Neural crest cell (in vitro differentiated cells): ENCODE data around the gene RUNX2. TPM values are rescaled to one million over a fixed set of nuclear protein-coding genes. Genes with fewer than 3 reads are reported as not detected.

ENCODE experiments used
- DNase-seq: peaks from one replicate; pipeline ENCODE4 v3.0.0; 2021; ENCODE audit warnings: low read depth, mixed read lengths, low spot score
- H3K27ac Mint-ChIP-seq: one replicate; pipeline ENCODE4 v1.8.0; 2021; ENCODE audit warnings: mild to moderate bottlenecking, mixed read lengths; ENCODE audit not compliant: unreplicated experiment
- H3K27me3 Mint-ChIP-seq: 2 replicates; pipeline ENCODE4 v1.8.0; 2021; ENCODE audit warnings: low read depth, mild to moderate bottlenecking, mixed read lengths
- H3K36me3 Mint-ChIP-seq: 2 replicates; pipeline ENCODE4 v1.8.0; 2021; ENCODE audit warnings: low read depth, mild to moderate bottlenecking, mixed read lengths
- H3K4me1 Mint-ChIP-seq: 2 replicates; pipeline ENCODE4 v1.8.0; 2021; ENCODE audit warnings: mixed read lengths
- H3K4me3 Mint-ChIP-seq: one replicate; pipeline ENCODE4 v1.8.0; 2021; ENCODE audit warnings: mild to moderate bottlenecking, mixed read lengths
- H3K9me3 Mint-ChIP-seq: 2 replicates; pipeline ENCODE4 v1.8.0; 2021; ENCODE audit warnings: mixed read lengths
- total RNA-seq: library from RNA; stranded (reverse); gene quantifications from 2 replicates; pipeline ENCODE4 v1.2.1, GENCODE V29; 2021
- TF ChIP-seq, protein P1 (sequence below): fragments of 200-600 bp; sonication (generic); conservative IDR thresholded peaks from 2 replicates; pipeline ENCODE4 v1.5.0; 2021; ENCODE audit warnings: antibody characterized with exemption, mild to moderate bottlenecking

The RUNX2 gene
- total RNA-seq, 1 donor from 2014 or later: 0.16 TPM

DNA sequence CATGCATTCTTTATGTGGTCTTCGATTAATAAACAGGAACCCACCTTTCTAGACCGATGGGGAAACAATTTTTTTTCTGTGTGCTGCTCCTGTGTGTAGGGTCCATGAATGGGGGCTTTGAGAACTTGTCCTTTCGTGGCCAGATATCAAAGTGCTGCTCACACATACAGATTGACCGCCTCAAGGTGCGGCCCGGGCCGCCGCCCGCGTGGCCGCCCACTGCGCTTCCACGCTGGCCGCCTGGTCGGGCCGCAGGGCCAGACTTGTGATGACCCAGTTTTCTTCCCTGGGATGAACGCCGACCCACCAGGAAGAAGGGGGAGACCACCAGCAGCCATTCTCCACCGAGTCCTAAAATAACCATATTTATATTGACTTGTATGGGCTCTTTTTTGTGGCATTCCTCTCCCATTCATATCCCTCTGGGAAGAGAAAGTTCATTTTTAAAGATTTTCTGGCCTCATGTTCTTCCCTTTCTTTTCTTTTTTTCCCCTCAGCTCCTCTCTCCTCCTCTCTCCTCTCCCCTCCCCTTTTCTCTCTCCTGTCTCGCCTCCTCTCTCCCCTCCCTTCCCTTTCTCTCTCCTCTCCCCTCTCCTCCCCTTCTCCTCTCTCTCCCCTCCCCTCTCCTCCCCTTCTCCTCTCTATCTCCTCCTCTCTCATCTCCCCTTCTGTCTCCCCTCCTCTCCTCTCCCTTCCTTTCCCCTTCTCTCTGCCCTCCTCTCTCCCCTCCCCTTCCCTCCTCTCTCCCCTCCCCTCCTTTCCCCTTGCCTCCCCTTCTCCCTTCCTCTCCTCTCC lies 314.4 kb downstream of the RUNX2 start:
- Mint-ChIP-seq H3K27me3 (peaks cover 2% of the 10 kb centered on the region), H3K4me3 (no peak overlapping the region), H3K27ac (no peak overlapping the region), H3K36me3 (no peaks in the 10 kb centered on the region), H3K4me1 (no peaks in the 10 kb centered on the region), H3K9me3 (no peaks in the 10 kb centered on the region)
- DNase-seq: no peak
- TF ChIP-seq, protein P1, sequence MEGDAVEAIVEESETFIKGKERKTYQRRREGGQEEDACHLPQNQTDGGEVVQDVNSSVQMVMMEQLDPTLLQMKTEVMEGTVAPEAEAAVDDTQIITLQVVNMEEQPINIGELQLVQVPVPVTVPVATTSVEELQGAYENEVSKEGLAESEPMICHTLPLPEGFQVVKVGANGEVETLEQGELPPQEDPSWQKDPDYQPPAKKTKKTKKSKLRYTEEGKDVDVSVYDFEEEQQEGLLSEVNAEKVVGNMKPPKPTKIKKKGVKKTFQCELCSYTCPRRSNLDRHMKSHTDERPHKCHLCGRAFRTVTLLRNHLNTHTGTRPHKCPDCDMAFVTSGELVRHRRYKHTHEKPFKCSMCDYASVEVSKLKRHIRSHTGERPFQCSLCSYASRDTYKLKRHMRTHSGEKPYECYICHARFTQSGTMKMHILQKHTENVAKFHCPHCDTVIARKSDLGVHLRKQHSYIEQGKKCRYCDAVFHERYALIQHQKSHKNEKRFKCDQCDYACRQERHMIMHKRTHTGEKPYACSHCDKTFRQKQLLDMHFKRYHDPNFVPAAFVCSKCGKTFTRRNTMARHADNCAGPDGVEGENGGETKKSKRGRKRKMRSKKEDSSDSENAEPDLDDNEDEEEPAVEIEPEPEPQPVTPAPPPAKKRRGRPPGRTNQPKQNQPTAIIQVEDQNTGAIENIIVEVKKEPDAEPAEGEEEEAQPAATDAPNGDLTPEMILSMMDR: no peak

DNA sequence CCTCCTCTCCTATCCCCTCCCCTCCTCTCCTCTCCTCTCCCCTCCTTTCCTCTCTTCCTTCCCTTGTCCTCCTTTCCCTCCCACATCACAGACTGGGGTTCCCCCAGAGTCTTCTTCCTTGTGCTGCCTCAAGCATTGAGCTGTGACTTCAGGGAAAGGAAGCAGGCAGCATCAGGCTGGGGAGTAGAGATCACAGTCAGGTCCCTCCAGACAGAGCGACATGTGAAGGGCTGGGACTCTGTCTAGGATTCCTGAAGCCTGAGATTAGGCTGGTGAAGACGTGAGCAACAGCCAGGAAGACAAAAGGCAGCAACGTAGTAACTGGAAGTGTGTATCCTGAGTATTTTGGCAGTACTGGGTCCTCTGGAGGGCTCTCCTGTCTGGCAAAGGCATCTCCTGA lies 315.0 kb downstream of the RUNX2 start:
- H3K27ac Mint-ChIP-seq: peak overlapping the region; percentile 89
- H3K9me3 Mint-ChIP-seq: no peaks in the 10 kb centered on the region
- H3K27me3 Mint-ChIP-seq: peaks cover 2% of the 10 kb centered on the region
- H3K4me3 Mint-ChIP-seq: no peak overlapping the region
- no peaks in the 10 kb centered on the region for H3K4me1 Mint-ChIP-seq
- TF ChIP-seq, protein P1: no peak
- no peaks in the 10 kb centered on the region for H3K36me3 Mint-ChIP-seq
- DNase-seq: no peak

DNA sequence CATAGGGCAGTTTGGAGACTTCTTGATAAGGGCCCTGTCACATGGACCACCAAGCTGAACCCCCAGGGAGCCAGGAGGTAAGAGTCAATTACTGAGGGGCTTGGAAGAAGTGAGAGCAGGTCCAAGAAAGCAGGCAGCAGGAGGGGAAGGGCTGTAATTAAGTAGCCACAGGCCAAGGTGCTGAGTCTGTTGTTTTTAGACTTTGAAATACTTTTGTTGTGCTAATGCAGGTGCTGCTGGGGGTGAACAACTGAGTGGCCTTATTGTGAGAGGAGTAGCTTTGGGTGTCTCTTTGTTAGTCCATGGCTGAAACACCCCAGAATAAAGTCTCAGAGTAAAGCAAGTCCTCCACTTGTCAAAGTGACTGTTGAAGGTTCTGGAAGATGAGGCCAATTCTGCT lies 316.6 kb downstream of the RUNX2 start:
- Mint-ChIP-seq H3K27ac (no peak overlapping the region), H3K9me3 (no peaks in the 10 kb centered on the region), H3K27me3 (peaks cover 2% of the 10 kb centered on the region), H3K36me3 (no peaks in the 10 kb centered on the region), H3K4me1 (no peaks in the 10 kb centered on the region), H3K4me3 (no peak overlapping the region)
- TF ChIP-seq, protein P1: no peak
- DNase-seq: no peak

DNA sequence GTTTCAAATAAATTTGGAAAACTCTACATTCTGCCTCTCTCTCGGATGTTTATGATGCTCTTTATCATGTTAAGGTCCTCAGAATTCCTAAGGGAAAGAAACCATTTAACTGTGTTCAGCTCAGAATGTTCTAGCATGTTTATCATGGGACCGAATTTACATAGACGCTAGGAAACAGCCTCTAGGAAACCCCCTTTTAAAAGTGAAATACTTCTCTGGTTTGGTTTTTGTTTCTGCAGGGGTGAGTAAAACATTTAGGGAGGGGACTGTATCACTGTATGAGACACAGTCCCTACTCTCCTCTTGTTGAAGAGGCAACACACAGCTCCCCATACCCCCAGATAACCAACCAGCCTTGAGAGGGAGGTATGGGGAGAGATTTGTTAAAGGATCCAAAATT lies 317.2 kb downstream of the RUNX2 start:
- H3K4me3 Mint-ChIP-seq: no peak overlapping the region
- TF ChIP-seq, protein P1: no peak
- peaks cover 2% of the 10 kb centered on the region for H3K27me3 Mint-ChIP-seq
- no peak overlapping the region for H3K27ac Mint-ChIP-seq
- H3K36me3 Mint-ChIP-seq: no peaks in the 10 kb centered on the region
- H3K4me1 Mint-ChIP-seq: no peaks in the 10 kb centered on the region
- DNase-seq: no peak
- H3K9me3 Mint-ChIP-seq: no peaks in the 10 kb centered on the region

DNA sequence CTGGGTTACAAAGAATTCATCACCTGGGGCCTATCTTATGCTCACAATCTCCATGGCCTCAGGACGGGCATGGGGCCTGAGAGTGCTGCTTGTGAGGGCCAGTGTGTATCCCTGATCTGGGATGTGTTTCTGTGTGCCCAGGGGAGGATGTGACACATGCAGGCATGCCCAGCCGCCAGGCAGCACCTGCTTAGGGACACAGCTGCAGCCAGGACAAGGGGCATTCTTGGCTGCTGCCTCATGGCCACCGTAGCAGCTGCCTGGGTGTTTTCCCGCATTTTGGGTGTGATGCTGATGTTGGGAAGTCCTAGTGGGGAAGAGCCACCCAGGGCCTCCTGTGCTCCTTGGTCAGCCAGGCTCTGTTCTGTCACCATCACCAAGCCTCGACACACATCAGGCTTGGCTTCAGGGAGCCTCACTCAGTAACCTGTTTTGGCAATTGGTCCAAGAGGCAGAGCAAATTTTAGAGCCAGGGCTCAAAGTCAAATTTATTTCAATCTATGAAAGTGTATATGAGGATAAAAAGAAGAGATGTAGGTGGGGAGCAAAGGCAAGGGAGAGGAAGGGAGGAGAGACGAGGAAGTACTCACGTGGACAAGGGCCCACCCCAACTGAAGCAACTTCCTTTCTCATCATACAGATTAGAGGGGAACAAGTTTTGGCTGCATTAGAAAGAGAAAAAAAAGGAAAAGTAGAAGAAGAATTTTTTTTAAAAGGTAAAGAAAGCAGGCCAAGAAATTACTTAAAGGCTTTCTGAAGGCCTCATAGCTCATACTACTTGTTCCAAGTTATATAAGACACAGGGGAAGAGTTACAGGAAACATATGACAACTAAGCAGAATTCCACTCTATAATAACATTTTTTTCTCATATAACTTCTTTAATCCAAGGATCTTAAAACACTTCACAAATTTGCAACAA lies 319.5 kb downstream of the RUNX2 start:
- Mint-ChIP-seq H3K4me3 (no peak overlapping the region), H3K27ac (no peak overlapping the region), H3K9me3 (no peaks in the 10 kb centered on the region), H3K27me3 (peaks cover 2% of the 10 kb centered on the region), H3K4me1 (no peaks in the 10 kb centered on the region), H3K36me3 (no peaks in the 10 kb centered on the region)
- TF ChIP-seq, protein P1: no peak
- DNase-seq: no peak
